GM21526 (cell line): ENCODE results near the gene BNIP5.
"Not testable (repeated sequence)": the region's sequence is repeated elsewhere in the genome, so short reads cannot be mapped to it uniquely, and the experiment has no call there.

Experiments used
- ATAC-seq: cut with Tn5 transposase; IDR thresholded peaks from one replicate; pipeline ENCODE4 v1.9.1; 2021; ENCODE audit warnings: moderate library complexity; ENCODE audit not compliant: unreplicated experiment, low FRiP score

The BNIP5 gene

GRCh38 chr6:36345681-36346466 is 9.2 kb upstream of the BNIP5 start:
- ATAC-seq, result no peak

- no peak for ATAC-seq
Measured at GRCh38 chr6:36343109-36343680, 6.5 kb upstream of the BNIP5 start.

- ATAC-seq, result no peak
Measured at GRCh38 chr6:36340618-36341454, 4.1 kb upstream of the BNIP5 start.

GRCh38 chr6:36340306-36340617 is 3.6 kb upstream of the BNIP5 start:
- no peak for ATAC-seq

GRCh38 chr6:36339146-36339545 is 2.5 kb upstream of the BNIP5 start:
- ATAC-seq, result no peak

- ATAC-seq, result not testable (repeated sequence)
Measured at GRCh38 chr6:36338223-36338622, 1.5 kb upstream of the BNIP5 start.

- no peak for ATAC-seq
Measured at GRCh38 chr6:36337814-36338213, 1.1 kb upstream of the BNIP5 start.

GRCh38 chr6:36336208-36336710 is 429 bp downstream of the BNIP5 start:
- ATAC-seq, result no peak

- ATAC-seq, result no peak
Measured at GRCh38 chr6:36335465-36336207, 1.1 kb downstream of the BNIP5 start.

- no peak for ATAC-seq
Measured at GRCh38 chr6:36334832-36335459, 1.7 kb downstream of the BNIP5 start.

- ATAC-seq, result no peak
Measured at GRCh38 chr6:36333931-36334725, 2.6 kb downstream of the BNIP5 start.

- ATAC-seq, result no peak
Measured at GRCh38 chr6:36333171-36333895, 3.4 kb downstream of the BNIP5 start.

- ATAC-seq, result no peak
Measured at GRCh38 chr6:36331381-36331780, 5.3 kb downstream of the BNIP5 start.

GRCh38 chr6:36330366-36330765 is 6.3 kb downstream of the BNIP5 start:
- ATAC-seq, result no peak

- ATAC-seq, result no peak
Measured at GRCh38 chr6:36329798-36330291, 6.8 kb downstream of the BNIP5 start.

GRCh38 chr6:36328600-36328999 is 8.1 kb downstream of the BNIP5 start:
- ATAC-seq, result no peak

- no peak for ATAC-seq
Measured at GRCh38 chr6:36327919-36328236, 8.8 kb downstream of the BNIP5 start.

- no peak for ATAC-seq
Measured at GRCh38 chr6:36327226-36327918, 9.3 kb downstream of the BNIP5 start.
